Measurements from ENCODE around the gene CCDC9. TPM values are rescaled to one million over a fixed set of nuclear protein-coding genes. Genes with fewer than 3 reads are reported as not detected.

CCDC9 gene
- total and polyA plus RNA-seq, 2 experiments from 2014 or later: 14.5 to 15.0 TPM

GRCh38 chr19:47257411-47258169 lies 1.3 kb downstream of the CCDC9 start:
- Histone ChIP-seq H4K20me1 (replicated peaks; ENCODE audit: insufficient read depth) (no peaks in the 10 kb centered on the region; the same call in 1 of the 2 replicates), H3K79me2 (replicated peaks; ENCODE audit: insufficient read depth) (peaks cover 15% of the 10 kb centered on the region), H3K4me2 (peak overlapping the region; percentile 82), H3K36me3 (ENCODE audit: insufficient read depth) (peaks cover 8% of the 10 kb centered on the region), H3K4me3 (peak overlapping the region; percentile 54), H3K27me3 (ENCODE audit: insufficient read depth) (no peaks in the 10 kb centered on the region), H3K9me2 (ENCODE audit: insufficient read depth) (no peaks in the 10 kb centered on the region), H3K27ac (ENCODE audit: low read depth) (peak overlapping the region; percentile 92), H3F3A (replicated peaks; ENCODE audit: low read depth) (peaks cover 14% of the 10 kb centered on the region; the same call in 1 of the 2 replicates), H2AFZ (no peak overlapping the region), H3K4me1 (ENCODE audit: insufficient read depth) (peaks cover 10% of the 10 kb centered on the region; the same call in 1 of the 2 replicates)
- H3K36me3 Mint-ChIP-seq (ENCODE audit: low read depth): peaks cover 43% of the 10 kb centered on the region
- peaks cover 16% of the 10 kb centered on the region for H3K4me1 Mint-ChIP-seq
- no peaks in the 10 kb centered on the region; the same call in 1 of the 3 replicates for H3K9me3 Mint-ChIP-seq
- DNase-seq (ENCODE audit: low spot score) (peak; percentile 92), ATAC-seq (peak; percentile 63)
- peaks cover 12% of the 10 kb centered on the region for H3K27me3 Mint-ChIP-seq (ENCODE audit: insufficient read depth, low read depth, poor library complexity)
- peak overlapping the region; percentile 88 for H3K4me3 Mint-ChIP-seq
- peak overlapping the region; percentile 97 for H3K27ac Mint-ChIP-seq
- TF ChIP-seq POLR2AphosphoS5 (IDR thresholded peaks at IDR 0.05; ENCODE audit: low read depth) (peak; percentile 64), REST (IDR thresholded peaks at IDR 0.05; ENCODE audit: unreplicated experiment) (no peak), ZNF462 (CRISPR knock-in tag; IDR thresholded peaks at IDR 0.05) (no peak)

All from GM23338 (cell line).